Measurements from ENCODE around the gene DIP2C.
"Not testable (repeated sequence)": the region's sequence is repeated elsewhere in the genome, so short reads cannot be mapped to it uniquely, and the experiment has no call there.

DIP2C gene, protein sequence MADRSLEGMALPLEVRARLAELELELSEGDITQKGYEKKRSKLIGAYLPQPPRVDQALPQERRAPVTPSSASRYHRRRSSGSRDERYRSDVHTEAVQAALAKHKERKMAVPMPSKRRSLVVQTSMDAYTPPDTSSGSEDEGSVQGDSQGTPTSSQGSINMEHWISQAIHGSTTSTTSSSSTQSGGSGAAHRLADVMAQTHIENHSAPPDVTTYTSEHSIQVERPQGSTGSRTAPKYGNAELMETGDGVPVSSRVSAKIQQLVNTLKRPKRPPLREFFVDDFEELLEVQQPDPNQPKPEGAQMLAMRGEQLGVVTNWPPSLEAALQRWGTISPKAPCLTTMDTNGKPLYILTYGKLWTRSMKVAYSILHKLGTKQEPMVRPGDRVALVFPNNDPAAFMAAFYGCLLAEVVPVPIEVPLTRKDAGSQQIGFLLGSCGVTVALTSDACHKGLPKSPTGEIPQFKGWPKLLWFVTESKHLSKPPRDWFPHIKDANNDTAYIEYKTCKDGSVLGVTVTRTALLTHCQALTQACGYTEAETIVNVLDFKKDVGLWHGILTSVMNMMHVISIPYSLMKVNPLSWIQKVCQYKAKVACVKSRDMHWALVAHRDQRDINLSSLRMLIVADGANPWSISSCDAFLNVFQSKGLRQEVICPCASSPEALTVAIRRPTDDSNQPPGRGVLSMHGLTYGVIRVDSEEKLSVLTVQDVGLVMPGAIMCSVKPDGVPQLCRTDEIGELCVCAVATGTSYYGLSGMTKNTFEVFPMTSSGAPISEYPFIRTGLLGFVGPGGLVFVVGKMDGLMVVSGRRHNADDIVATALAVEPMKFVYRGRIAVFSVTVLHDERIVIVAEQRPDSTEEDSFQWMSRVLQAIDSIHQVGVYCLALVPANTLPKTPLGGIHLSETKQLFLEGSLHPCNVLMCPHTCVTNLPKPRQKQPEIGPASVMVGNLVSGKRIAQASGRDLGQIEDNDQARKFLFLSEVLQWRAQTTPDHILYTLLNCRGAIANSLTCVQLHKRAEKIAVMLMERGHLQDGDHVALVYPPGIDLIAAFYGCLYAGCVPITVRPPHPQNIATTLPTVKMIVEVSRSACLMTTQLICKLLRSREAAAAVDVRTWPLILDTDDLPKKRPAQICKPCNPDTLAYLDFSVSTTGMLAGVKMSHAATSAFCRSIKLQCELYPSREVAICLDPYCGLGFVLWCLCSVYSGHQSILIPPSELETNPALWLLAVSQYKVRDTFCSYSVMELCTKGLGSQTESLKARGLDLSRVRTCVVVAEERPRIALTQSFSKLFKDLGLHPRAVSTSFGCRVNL (N-terminal part only)

DNA sequence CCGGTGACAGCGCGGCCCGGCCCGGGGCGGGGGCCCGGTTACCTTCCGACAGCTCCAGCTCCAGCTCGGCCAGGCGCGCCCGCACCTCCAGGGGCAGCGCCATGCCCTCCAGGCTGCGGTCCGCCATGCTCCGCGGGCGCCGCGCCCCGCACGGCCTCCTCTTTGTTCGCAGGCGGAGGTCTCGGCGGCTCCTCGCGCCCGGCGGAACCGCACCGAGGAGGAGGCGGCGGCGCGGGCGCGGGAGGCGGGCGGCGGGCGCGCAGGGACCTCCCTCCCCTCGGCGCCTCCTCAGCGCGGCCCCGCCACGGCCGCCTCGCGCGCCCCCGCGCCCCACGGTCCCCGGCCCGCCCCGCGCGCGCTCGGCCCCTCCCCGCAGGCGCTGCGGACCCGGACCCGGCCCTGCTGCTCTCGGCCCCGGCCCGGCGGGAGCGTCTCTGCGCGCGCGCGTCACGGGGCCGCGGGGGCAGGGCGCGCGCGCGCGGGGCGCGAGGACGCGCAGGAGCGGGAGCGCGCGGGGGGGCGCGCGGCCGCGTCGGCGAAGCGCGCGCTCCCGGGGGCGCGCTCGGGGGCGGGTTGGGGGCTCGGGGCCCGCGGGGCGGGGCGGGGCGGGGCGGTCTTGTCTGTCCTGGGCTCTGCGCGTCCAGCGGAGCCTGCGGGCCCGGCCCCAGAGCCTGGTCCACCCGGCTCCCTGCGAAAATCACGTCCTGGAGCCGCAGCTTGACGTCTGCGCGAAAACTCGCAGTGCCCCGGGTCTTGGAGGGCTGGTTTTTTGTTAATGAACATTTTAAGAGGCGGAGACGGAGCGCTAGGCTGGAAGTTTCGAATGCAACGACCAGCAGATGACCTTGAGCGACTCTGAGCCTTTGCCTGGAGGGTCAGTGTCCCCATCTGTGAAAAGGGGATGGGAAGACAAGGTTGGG, at the start of gene DIP2C:
Gene DIP2C, minus strand, starts transcription at position 217 of the 920 bp plus-strand sequence. Its CDS starts 90 bp downstream, at position 127.
- peak; percentile 77 for DNase-seq

DNA sequence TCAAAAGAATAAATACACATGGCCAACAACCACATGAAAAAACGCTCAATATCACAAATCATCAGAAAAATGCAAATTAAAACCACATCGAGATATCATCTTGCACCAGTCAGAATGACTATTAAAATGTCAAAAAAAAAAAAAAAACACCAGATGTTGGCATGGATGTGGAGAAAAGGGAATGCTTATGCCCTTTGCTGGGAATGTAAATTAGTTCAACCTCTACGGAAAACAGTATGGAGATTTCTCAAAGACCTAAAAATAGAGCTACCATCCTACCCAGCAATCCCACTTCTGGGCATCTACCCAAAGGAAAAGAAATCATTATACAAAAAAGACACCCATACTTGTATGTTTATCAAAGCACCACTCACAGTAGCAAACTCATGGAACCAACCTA, 45.0 kb upstream of the DIP2C start:
- DNase-seq, result no peak

DNA sequence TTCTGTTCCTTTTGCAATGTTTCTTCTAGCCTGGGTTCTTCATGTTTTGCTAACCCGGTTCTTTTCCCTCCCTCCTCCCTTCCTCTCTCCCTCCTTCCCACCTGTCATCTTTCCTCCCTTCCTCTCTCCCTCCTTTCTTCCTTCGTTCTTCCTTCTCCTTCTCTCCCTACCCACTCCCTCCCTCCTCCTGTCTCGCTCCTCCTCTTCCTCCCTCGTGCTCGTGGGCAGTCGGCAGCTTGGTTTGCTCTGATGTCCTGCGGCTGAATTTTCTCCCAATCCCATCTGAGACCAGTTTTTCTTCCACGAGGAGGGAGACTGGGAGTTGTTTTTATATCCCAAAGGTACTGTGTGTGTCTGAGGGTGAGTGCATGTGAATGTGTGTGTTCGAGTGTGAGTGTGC, 43.6 kb upstream of the DIP2C start:
- DNase-seq, result no peak

DNA sequence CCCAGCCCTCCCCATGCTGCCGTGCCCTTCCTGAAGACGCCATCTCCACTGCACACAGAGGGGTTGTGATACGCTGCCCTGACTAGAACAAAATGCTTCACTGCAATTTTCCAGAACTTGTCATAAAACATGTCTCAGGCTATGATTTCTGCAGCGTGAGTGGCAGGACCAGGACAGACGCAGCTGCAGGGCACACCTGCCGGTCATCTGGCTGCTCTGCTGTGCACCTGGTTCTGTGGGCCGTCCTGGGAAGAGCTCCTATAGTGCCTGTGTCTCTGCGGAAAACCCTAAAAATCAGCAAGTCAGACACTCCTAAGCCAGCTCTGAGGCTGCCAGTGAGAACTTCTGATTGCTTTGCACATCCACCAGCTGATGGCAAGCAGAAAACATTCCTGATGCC, 39.7 kb upstream of the DIP2C start:
- no peak for DNase-seq

DNA sequence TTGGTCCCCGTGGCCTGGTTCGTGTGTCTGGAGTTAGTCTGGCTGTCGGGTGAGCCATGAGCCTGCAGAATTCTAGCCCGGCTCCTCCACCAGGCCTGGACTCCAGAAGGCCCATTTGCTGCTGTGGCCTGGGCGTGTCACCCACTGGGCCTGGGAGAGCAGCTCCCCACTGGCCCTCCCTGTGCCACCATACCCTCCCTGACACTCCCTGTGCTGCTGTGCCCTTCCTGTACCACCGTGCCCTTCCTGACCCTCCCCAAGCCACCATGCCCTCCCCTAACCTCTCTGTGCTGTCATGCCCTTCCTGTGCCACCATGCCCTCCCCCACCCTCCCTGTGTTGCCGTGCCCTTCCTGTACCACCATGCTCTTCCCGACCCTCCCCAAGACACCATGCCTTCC, 39.1 kb upstream of the DIP2C start:
- no peak for DNase-seq

DNA sequence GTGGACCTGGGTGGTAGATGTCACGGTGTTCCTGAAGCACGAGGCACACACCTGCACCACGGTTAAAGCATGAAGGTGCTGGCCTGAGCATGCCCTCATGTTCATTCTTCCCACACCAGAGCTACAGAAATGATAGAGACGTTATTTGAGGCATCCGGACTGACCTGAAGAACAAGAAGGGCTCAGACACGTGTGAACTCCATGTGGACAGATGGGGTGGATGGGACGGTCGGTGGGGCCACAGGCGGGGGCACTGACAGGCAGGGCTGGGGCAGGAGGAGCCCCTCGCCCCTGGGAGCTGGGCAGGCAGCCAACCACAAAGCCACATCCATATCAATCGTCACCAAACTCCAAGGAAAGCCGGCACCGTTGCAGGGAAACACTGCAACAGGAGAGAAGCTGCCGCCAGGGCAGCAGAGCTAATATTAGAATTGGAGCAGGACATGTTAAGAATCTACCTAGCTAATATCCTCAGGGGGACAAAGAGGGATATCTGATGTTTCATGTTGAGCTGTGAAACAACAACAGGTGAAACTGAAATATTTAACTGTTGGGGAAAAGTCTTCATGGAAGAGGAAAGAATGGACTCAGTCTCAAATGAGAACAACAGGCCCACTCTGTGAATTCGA, 37.8 kb upstream of the DIP2C start:
- no peak for DNase-seq

DNA sequence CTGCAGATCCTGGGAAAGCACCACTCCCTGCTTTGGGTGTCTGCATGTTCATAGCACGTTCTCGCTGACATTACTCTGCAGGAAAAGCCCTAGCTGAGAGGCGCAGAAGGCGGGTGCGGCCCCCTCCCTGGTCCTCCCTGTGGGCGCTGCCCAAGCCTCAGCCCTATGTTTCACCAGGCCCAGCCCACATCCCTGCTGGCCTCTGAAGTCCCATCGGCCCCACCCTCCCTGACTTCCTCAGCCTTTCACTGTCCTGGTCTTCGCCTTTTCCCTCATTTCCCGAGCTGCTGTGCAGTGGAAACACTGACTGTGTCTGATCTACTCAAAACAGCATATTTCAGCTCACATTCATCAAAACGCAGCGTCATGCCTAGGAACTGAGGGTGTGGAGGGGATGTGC, 36.3 kb upstream of the DIP2C start:
- DNase-seq, result no peak

DNA sequence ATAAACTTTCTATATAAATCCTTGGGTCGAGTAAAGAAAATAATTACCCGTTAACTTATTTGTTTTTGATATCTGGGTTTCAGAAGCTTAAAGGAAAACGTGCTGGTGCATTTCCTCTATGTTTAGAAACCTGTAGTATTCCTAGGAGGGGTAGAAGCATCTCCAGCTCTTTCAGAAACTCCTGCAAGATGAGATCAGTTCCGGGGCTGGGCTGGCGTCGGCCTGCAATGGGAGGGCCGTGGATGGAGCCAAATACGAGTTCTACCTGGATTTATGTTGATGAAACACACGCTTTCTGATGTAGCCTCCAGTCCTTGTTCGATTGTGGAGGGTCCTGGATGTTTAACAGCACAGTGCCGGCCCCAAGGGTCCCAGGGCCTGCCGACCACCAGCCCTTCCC, 35.8 kb upstream of the DIP2C start:
- DNase-seq, result no peak

DNA sequence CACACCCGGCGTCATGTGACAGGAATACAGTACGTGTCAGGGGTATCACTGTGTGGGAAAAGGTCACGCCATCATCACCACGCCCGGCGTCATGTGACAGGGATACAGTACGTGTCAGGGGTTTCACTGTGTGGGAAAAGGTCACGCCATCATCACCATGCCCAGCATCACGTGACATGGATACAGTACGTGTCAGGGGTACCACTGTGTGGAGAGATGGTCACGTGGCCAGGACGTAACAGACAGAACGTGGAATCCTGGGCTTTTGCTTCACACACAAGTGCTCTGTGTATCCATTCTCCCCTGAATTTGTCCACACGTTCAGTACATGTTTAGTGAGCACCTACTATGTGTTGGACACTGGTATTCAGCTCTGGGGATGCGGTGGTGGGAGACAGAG, 34.5 kb upstream of the DIP2C start:
- DNase-seq, result no peak

DNA sequence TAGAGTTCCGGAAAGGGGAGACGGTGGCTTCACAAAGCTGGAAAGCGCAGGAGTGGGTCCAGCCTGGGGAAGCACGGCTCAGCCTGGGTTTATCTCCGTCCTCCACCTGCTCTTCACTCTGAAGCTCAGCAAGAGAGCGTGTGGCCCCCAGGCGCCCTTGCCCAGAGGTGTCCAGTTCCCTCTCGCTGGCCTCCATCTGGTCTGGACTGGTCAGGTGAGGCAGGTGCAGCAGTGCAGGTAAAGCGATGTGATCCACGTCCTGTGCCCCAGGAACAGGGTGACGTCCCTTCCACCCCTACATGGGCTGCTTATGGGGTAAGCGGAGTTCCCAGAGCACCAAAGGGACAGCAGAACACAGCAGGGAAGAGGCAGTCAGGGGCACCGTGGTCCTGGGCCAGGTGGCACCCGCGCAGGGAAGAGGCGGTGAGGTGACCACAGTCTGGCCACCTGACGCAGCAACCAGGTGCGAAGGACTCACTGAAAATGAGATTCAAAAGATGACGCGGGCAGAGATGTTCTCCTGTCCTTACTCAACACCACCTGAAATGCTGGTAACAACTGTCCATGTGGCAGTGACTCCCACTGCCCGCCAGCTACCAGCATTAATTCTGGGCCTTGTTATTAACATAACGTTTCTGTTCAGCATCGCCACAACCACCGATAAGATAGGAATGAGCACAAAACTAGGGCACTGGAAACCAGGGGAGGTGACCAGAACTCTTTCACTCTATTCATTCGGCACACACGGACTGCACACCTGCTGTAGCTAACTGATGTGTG, 33.0 kb upstream of the DIP2C start:
- no peak for DNase-seq

DNA sequence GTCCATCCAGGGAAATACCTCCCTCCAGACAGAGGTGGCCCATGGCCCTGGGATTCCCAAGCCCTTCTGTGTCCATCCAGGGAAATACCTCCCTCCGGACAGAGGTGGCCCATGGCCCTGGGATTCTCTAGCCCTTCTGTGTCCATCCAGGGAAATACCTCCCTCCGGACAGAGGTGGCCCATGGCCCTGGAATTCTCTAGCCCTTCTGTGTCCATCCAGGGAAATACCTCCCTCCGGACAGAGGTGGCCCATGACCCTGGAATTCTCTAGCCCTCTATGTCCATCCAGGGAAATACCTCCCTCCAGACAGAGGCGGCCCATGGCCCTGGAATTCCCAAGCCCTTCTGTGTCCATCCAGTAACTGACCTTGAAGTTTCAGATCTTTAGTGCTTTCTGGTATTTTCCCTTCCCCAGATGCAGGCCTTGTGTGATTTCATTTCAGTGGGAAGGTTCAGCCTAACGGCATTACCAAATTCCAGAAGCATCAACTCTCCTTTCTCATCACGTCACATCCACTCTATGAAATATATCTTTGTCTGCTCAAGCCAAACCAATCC, 28.8 kb upstream of the DIP2C start:
- no peak for DNase-seq

DNA sequence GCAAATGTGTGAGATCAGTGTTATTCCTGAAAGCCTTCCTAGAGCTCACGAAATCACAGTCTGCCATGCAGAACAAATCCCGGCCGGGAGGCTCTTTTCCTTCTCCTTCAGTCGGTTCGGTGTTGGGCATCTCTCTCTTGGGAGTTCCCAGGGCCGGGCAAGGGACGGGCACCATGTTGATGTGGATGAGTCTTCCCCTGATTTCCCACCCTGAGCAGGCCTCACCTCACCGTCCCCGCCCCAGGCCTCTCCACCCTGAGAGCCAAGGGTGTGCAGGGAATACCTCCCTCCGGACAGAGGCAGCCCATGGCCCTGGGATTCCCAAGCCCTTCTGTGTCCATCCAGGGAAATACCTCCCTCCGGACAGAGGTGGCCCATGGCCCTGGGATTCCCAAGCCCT, 28.0 kb upstream of the DIP2C start:
- no peak for DNase-seq

DNA sequence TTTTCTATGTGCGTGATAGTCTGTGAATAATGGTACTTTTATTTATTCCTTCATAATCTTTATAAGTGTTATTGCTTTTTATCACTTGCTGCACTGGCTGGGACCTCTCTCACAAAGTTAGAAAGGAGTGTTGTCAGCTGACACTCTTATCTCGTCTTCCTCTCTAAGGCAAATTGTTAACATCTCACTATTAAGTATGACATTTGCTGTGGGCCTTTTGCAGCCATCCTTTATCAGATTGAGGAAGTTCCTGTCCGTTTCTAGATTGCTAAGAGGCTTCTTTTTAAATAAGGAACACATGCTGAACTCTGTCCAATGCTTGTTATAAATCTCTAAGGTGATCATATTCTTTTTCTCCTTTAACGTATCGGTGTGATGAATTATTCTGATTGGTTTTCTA, 27.4 kb upstream of the DIP2C start:
- DNase-seq, result no peak

DNA sequence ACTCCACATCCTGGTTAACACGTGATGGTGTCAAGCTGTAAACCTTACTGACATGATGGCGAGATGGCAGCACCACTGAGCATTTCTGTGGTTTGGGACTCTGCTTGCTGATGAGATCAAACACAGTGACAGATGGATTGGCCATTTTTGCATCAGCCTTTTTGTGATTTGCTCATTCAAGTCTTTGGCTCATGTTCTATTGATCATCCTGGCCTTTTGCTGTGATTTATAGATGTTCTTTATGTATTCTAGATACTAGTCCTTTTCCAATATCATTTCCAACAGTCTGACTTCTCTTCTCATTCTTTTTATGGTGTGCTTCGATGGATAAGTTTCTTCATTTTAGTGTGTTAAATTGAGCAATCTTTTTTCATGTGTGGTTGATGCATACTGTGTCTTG, 24.7 kb upstream of the DIP2C start:
- DNase-seq, result no peak

DNA sequence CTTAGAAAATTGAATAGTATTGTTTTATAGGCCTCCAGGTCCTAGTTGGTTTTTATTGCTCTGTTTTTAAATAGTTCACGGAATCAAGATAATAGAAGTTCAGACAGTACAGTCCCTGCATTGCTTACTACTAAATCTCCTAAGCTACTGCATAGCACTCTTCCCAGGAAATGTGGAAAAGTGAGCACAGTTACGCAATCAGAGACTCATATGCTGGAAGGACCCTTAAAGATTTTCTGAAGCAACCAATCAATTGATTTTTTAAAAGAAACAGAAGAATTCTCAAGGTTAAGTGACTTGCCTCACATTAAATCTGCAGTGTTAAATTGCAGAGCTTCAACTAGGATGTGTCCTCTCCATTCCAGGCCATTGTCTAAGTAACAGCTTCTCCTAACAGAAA, 23.1 kb upstream of the DIP2C start:
- DNase-seq, result no peak

DNA sequence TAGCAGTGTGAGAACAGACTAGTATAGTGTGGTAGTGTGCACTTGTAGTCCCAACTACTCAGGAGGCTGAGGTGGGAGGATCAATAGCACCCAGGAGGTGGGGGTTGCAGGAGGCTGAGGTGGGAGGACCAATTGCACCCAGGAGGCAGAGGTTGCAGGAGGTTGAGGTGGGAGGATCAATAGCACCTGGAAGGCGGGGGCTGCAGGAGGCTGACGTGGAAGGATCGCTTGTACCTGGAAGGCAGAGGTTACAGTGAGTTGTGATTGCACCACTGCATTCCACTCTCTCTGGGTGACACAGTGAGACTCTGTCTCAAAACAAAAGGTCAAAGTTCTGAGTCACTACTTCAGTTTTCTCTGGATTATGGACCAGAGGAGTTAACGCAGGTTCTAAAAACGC, 22.6 kb upstream of the DIP2C start:
- DNase-seq, result no peak

DNA sequence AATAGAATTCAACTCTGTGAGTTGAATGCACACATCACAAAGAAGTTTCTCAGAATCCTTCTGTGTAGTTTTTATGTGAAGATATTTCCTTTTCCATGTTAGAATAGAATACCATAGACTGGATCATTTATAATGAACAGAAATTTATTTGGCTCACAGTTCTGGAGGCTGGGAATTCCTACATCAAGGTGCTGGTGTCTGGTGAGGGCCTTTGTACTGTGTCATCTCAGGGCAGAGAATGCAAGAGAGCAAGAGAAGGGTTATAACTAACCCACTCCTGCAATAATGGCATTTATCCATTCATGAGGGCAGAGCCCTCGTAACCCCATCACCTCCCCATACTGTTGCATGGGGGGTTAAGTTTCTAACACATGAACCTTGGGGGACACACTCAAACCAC, 18.4 kb upstream of the DIP2C start:
- DNase-seq, result no peak

DNA sequence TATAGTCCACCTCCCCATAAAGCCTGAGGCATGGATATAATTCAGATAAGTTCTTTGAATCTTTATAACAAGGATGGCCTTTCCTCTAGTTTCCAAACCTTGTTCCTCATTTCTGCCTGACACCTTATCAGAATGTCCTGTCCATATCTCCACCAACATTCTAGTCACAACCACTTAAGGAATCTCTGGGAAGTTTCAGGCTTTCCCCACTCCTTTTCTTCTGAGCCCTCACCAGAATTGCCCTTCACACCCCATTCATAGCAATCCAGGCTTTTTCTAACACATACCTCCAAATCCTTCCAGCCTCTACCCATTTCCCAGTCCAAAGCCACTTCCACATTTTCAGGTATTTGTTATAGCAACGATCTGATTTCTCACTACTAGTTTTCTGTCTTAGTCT, 18.0 kb upstream of the DIP2C start:
- no peak for DNase-seq

DNA sequence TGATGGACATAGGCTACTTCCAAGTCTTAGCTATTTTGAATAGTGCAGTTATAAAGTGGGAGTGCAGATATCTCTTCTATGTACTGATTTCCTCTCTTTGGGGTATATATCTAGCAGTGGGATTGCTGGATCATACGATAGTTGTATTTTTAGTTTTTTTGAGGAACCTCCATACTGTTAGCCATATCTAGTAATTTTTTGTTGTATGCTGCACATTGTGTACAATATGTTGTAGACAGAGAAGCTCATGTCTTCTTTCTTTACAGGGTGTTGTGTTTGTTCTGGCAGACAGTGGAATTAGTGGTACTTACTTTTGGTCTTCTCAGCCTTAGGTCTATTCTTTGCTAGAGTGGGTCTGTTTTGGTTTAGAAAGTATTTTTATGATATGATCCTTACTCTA, 13.7 kb upstream of the DIP2C start:
- DNase-seq, result no peak

DNA sequence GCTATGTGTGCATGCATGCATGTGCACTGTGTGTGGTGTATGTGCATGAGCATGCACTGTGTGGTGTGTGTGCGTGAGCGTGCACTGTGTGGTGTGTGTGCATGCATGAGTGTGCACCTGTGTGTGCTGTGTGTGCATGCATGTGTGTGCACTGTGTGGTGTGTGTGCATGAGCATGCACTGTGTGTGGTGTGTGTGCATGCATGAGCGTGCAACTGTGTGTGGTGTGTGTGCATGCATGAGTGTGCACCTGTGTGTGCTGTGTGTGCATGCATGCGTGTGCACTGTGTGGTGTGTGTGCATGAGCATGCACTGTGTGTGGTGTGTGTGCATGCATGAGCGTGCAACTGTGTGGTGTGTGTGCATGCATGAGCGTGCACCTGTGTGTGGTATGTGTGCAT, 10.7 kb upstream of the DIP2C start:
- not testable (repeated sequence) for DNase-seq

Measured in NCI-H82 (cell line).